GM23248 (cell line): ENCODE measurements around the gene NAIF1. TPM values are rescaled to one million over a fixed set of nuclear protein-coding genes. Genes with fewer than 3 reads are reported as not detected.
A peak's percentile ranks its signal among the peaks of the same experiment; 100 is the strongest.

Source experiments
- DNase-seq: peaks from one replicate; pipeline ENCODE4 v3.0.0-alpha.2; 2015
- H2AFZ ChIP-seq: fragments of 200-600 bp; sonication (generic); 2 replicates; pipeline ENCODE4 v1.6.1; 2016; ENCODE audit warnings: antibody characterized with exemption
- H3F3A ChIP-seq: fragments of 200-600 bp; sonication (generic); 2 replicates; pipeline ENCODE4 v1.6.1; 2016; ENCODE audit warnings: mild to moderate bottlenecking, antibody characterized with exemption, mixed run types; ENCODE audit not compliant: insufficient read depth
- H3K27ac ChIP-seq: fragments of 200-600 bp; sonication (generic); 2 replicates; pipeline ENCODE4 v1.5.1; 2016; ENCODE audit warnings: mild to moderate bottlenecking
- H3K27me3 ChIP-seq: fragments of 200-600 bp; sonication (generic); replicated peaks from 2 replicates; pipeline ENCODE4 v1.6.1; 2016; ENCODE audit warnings: mild to moderate bottlenecking; ENCODE audit not compliant: insufficient read depth
- H3K36me3 ChIP-seq: fragments of 200-600 bp; sonication (generic); 2 replicates; pipeline ENCODE4 v1.6.1; 2016; ENCODE audit warnings: low read depth, mild to moderate bottlenecking
- H3K4me1 ChIP-seq: fragments of 200-600 bp; sonication (generic); 2 replicates; pipeline ENCODE4 v1.6.1; 2016; ENCODE audit warnings: mild to moderate bottlenecking; ENCODE audit not compliant: insufficient read depth
- H3K4me2 ChIP-seq: fragments of 200-600 bp; sonication (generic); one replicate; pipeline ENCODE4 v1.6.1; 2016; ENCODE audit warnings: mild to moderate bottlenecking; ENCODE audit not compliant: unreplicated experiment
- H3K4me3 ChIP-seq: fragments of 200-600 bp; sonication (generic); 2 replicates; pipeline ENCODE4 v1.5.1; 2016; ENCODE audit warnings: mild to moderate bottlenecking
- H3K79me2 ChIP-seq: fragments of 200-600 bp; sonication (generic); 2 replicates; pipeline ENCODE4 v1.6.1; 2016; ENCODE audit warnings: mild to moderate bottlenecking; ENCODE audit not compliant: insufficient read depth
- H3K9ac ChIP-seq: fragments of 200-600 bp; sonication (generic); 2 replicates; pipeline ENCODE4 v1.6.1; 2016; ENCODE audit warnings: mild to moderate bottlenecking
- H3K9me2 ChIP-seq: fragments of 200-600 bp; sonication (generic); 2 replicates; pipeline ENCODE4 v1.6.1; 2016; ENCODE audit warnings: mixed run types, mild to moderate bottlenecking, moderate library complexity; ENCODE audit not compliant: insufficient read depth
- H3K9me3 ChIP-seq: fragments of 200-600 bp; sonication (generic); one replicate; pipeline ENCODE4 v1.6.1; 2017; ENCODE audit warnings: low read depth
- H4K20me1 ChIP-seq: fragments of 200-600 bp; sonication (generic); 2 replicates; pipeline ENCODE4 v1.6.0; 2016; ENCODE audit not compliant: insufficient read depth
- EZH2 ChIP-seq: fragments of 200-600 bp; sonication (generic); IDR thresholded peaks from 2 replicates; pipeline ENCODE4 v1.6.1; 2018; ENCODE audit warnings: antibody characterized with exemption, mild to moderate bottlenecking; ENCODE audit not compliant: insufficient read depth, poor library complexity, severe bottlenecking
- EZH2phosphoT487 ChIP-seq: fragments of 200-600 bp; sonication (generic); IDR thresholded peaks from 2 replicates; pipeline ENCODE4 v1.6.1; 2018; ENCODE audit warnings: antibody characterized with exemption, moderate library complexity, mild to moderate bottlenecking, low read depth; ENCODE audit not compliant: insufficient read depth
- WGBS, 2 experiments: methylation state at CpG; one replicate each; pipeline ENCODE4 v1.1.6; 2015 to 2017; ENCODE audit warnings: low lambda C conversion rate in 2 of 2, low coverage in 1 of 2; ENCODE audit errors: missing lambda C conversion rate in 2 of 2; 5-methylcytosine and 5-hydroxymethylcytosine counted together
- in situ Hi-C: fragments of 300-500 bp; cut with MboI; formaldehyde crosslinking; loops from 2 replicates; pipeline ENCODE4 v1.15.0; 2020
- polyA plus RNA-seq: library from polyadenylated mRNA; unstranded; fragments of >200 nt; fragmentation: Nextera tagmentation; extraction: Ambion mirVana; gene quantifications from 2 replicates; pipeline ENCODE4 v1.2.1, GENCODE V29; 2016
- total RNA-seq: library from RNA; depleted of rRNA; stranded (reverse); fragments of >200 nt; shearing (Covaris generic); gene quantifications from 2 replicates; pipeline ENCODE4 v1.2.3, GENCODE V29; 2014; rRNA removed

Gene NAIF1
- total and polyA plus RNA-seq, 2 experiments from 2014 or later: 4.8 to 9.5 TPM

DNA sequence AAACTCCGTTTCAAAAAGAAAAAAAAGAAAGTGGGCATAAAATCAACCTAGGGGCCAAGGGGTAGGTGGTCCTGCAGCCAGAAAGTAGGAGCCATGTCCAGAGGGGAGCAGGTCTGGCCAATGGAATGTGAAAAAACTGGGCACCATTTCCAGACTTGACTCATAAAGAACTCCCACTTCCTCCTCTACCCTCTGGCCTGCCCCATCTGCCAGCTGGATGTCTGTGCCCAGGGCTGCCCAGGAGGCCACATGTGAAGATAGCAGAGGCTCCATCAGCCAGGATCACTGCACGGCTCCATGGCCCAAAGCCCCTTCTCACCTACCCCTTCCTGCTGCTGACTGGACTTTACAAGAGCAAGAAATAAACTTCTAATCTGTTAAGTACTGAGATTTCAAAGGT lies 44.2 kb downstream of the NAIF1 start:
- WGBS, 2 experiments: 42 to 53% methylated on average over 2 of the region's 2 CpGs
- H3K4me1 ChIP-seq: 0 out of 2 replicates have a peak, but pooled peaks cover 3% of the 10 kb centered on the region
- no peaks in the 10 kb centered on the region for H3K9me3 ChIP-seq
- H3K36me3 ChIP-seq: no peaks in the 10 kb centered on the region
- in situ Hi-C loops: no loop called here
- H3K27ac ChIP-seq: no peak overlapping the region
- H4K20me1 ChIP-seq: no peaks in the 10 kb centered on the region
- no peak overlapping the region for H3K9ac ChIP-seq
- H2AFZ ChIP-seq: no peak overlapping the region
- H3K79me2 ChIP-seq: no peaks in the 10 kb centered on the region
- H3K4me2 ChIP-seq: no peak overlapping the region
- peak; percentile 53 for DNase-seq
- TF ChIP-seq EZH2: no peak
- TF ChIP-seq EZH2phosphoT487: no peak
- no peaks in the 10 kb centered on the region for H3K27me3 ChIP-seq
- H3K4me3 ChIP-seq: no peak overlapping the region
- H3F3A ChIP-seq: 0 out of 2 replicates have a peak, but pooled peaks cover 4% of the 10 kb centered on the region
- H3K9me2 ChIP-seq: no peaks in the 10 kb centered on the region

GRCh38 chr9:128021098-128021497 lies 46.0 kb downstream of the NAIF1 start:
- Histone ChIP-seq H3F3A (no peaks in the 10 kb centered on the region), H3K4me3 (no peak overlapping the region), H3K9me2 (no peaks in the 10 kb centered on the region), H4K20me1 (no peaks in the 10 kb centered on the region), H2AFZ (no peak overlapping the region), H3K9ac (no peak overlapping the region), H3K36me3 (no peaks in the 10 kb centered on the region), H3K4me2 (no peak overlapping the region), H3K9me3 (no peaks in the 10 kb centered on the region), H3K79me2 (no peaks in the 10 kb centered on the region), H3K27ac (no peak overlapping the region), H3K4me1 (0 out of 2 replicates have a peak, but pooled peaks cover 3% of the 10 kb centered on the region), H3K27me3 (no peaks in the 10 kb centered on the region)
- 94 to 100% methylated on average over 1 of the region's 1 CpG for WGBS, 2 experiments
- in situ Hi-C loops: no loop called here
- DNase-seq: no peak
- no peak for TF ChIP-seq EZH2

GRCh38 chr9:128020692-128021091 lies 46.4 kb downstream of the NAIF1 start:
- Histone ChIP-seq H3K36me3 (no peaks in the 10 kb centered on the region), H3K79me2 (no peaks in the 10 kb centered on the region), H3F3A (no peaks in the 10 kb centered on the region), H4K20me1 (no peaks in the 10 kb centered on the region), H3K4me2 (no peak overlapping the region), H2AFZ (no peak overlapping the region), H3K4me1 (0 out of 2 replicates have a peak, but pooled peaks cover 3% of the 10 kb centered on the region), H3K27ac (no peak overlapping the region), H3K9me2 (no peaks in the 10 kb centered on the region), H3K9ac (no peak overlapping the region), H3K27me3 (no peaks in the 10 kb centered on the region), H3K4me3 (no peak overlapping the region), H3K9me3 (no peaks in the 10 kb centered on the region)
- TF ChIP-seq EZH2phosphoT487 (no peak), EZH2 (no peak)
- in situ Hi-C loops: no loop called here
- 80 to 89% methylated on average over 3 to 4 of the region's 4 CpGs for WGBS, 2 experiments
- DNase-seq: no peak

DNA sequence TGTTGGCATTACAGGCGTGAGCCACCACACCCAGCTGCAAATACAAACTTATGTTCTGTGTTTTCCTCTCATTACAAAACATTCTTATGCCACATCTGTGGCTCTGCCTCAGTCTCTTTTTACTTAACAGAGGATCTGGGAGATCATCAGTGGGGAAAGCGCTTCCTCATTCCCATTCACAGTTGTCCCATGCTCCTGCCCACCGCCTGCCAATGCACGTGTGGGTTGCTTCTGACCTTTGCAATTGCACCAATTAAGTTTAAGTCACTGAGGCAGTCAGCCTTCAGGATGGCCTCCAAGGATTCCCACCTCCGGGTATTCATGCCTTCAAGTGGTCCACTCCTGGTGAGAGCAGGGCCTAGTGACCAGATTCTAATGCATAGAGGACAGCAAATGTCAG lies 51.4 kb downstream of the NAIF1 start:
- H2AFZ ChIP-seq: no peak overlapping the region
- no peaks in the 10 kb centered on the region for H3K9me3 ChIP-seq
- H3K36me3 ChIP-seq: no peaks in the 10 kb centered on the region
- no peak overlapping the region for H3K4me3 ChIP-seq
- no peaks in the 10 kb centered on the region for H3K4me1 ChIP-seq
- in situ Hi-C loops: no loop called here
- no peaks in the 10 kb centered on the region for H4K20me1 ChIP-seq
- no peaks in the 10 kb centered on the region for H3F3A ChIP-seq
- H3K9me2 ChIP-seq: no peaks in the 10 kb centered on the region
- H3K9ac ChIP-seq: no peak overlapping the region
- 63 to 71% methylated on average over 5 of the region's 5 CpGs for WGBS, 2 experiments
- no peak overlapping the region for H3K27ac ChIP-seq
- no peaks in the 10 kb centered on the region for H3K79me2 ChIP-seq
- TF ChIP-seq EZH2phosphoT487: no peak
- TF ChIP-seq EZH2: no peak
- H3K27me3 ChIP-seq: no peaks in the 10 kb centered on the region
- DNase-seq: no peak
- H3K4me2 ChIP-seq: no peak overlapping the region

Other genes starting within 250 kb of the NAIF1 start
- gene ENG, start 212.7 kb downstream of the NAIF1 start, total RNA-seq: 54.5 and 57.4 TPM in 2 replicates
- gene ENG, start 212.7 kb downstream of the NAIF1 start, polyA plus RNA-seq: 226 and 232 TPM in 2 replicates
- 51.8 and 52.9 TPM in 2 replicates for gene AK1, start 189.6 kb downstream of the NAIF1 start, total RNA-seq
- gene AK1, start 189.6 kb downstream of the NAIF1 start, polyA plus RNA-seq: 157 and 159 TPM in 2 replicates
- gene ST6GALNAC6, start 167.7 kb downstream of the NAIF1 start, total RNA-seq: 78.8 and 88.0 TPM in 2 replicates
- gene ST6GALNAC6, start 167.7 kb downstream of the NAIF1 start, polyA plus RNA-seq: 81.1 and 82.0 TPM in 2 replicates
- gene ST6GALNAC4, start 150.3 kb downstream of the NAIF1 start, total RNA-seq: 45.5 and 61.0 TPM in 2 replicates
- gene ST6GALNAC4, start 150.3 kb downstream of the NAIF1 start, polyA plus RNA-seq: 33.7 and 40.1 TPM in 2 replicates
- gene PIP5KL1, start 136.5 kb downstream of the NAIF1 start, total RNA-seq: 5.5 and 16.6 TPM in 2 replicates
- 8.8 and 9.4 TPM in 2 replicates for gene PIP5KL1, start 136.5 kb downstream of the NAIF1 start, polyA plus RNA-seq
- gene DPM2, start 129.5 kb downstream of the NAIF1 start, total RNA-seq: 27.0 and 33.3 TPM in 2 replicates
- 62.8 and 66.5 TPM in 2 replicates for gene DPM2, start 129.5 kb downstream of the NAIF1 start, polyA plus RNA-seq
- gene EEIG1, start 86.3 kb downstream of the NAIF1 start, total RNA-seq: 6.1 and 29.6 TPM in 2 replicates
- gene EEIG1, start 86.3 kb downstream of the NAIF1 start, polyA plus RNA-seq: 8.9 and 9.3 TPM in 2 replicates
- gene SLC25A25, start 912 bp upstream of the NAIF1 start, total RNA-seq: 17.6 and 20.2 TPM in 2 replicates
- 7.5 and 8.2 TPM in 2 replicates for gene SLC25A25, start 912 bp upstream of the NAIF1 start, polyA plus RNA-seq
- 68.6 and 68.9 TPM in 2 replicates for gene PTGES2, start 60.4 kb upstream of the NAIF1 start, total RNA-seq
- gene PTGES2, start 60.4 kb upstream of the NAIF1 start, polyA plus RNA-seq: 63.3 and 70.3 TPM in 2 replicates
- gene LCN2, start 82.1 kb upstream of the NAIF1 start, total RNA-seq: not detected in 2 replicates
- not detected in 2 replicates for gene LCN2, start 82.1 kb upstream of the NAIF1 start, polyA plus RNA-seq
- 229 and 315 TPM in 2 replicates for gene BBLN, start 92.9 kb upstream of the NAIF1 start, total RNA-seq
- gene BBLN, start 92.9 kb upstream of the NAIF1 start, polyA plus RNA-seq: 137 and 142 TPM in 2 replicates
- 39.1 and 48.5 TPM in 2 replicates for gene CIZ1, start 124.3 kb upstream of the NAIF1 start, total RNA-seq
- 73.1 and 74.7 TPM in 2 replicates for gene CIZ1, start 124.3 kb upstream of the NAIF1 start, polyA plus RNA-seq
- gene DNM1, start 136.1 kb upstream of the NAIF1 start, total RNA-seq: 11.3 and 12.1 TPM in 2 replicates
- gene DNM1, start 136.1 kb upstream of the NAIF1 start, polyA plus RNA-seq: 13.7 and 19.0 TPM in 2 replicates
- 116 and 121 TPM in 2 replicates for gene GOLGA2, start 208.7 kb upstream of the NAIF1 start, total RNA-seq
- gene GOLGA2, start 208.7 kb upstream of the NAIF1 start, polyA plus RNA-seq: 32.9 and 35.1 TPM in 2 replicates
- gene SWI5, start 209.0 kb upstream of the NAIF1 start, total RNA-seq: 32.8 and 43.3 TPM in 2 replicates
- 60.7 and 64.9 TPM in 2 replicates for gene SWI5, start 209.0 kb upstream of the NAIF1 start, polyA plus RNA-seq